Epithelial cell of proximal tubule (primary cell): ENCODE data around the gene DLX4. TPM values are rescaled to one million over a fixed set of nuclear protein-coding genes. Genes with fewer than 3 reads are reported as not detected.

Experiments
- DNase-seq: peaks from one replicate; pipeline ENCODE4 v3.0.0-alpha.2; 2011; ENCODE audit warnings: low read depth
- H3K4me3 ChIP-seq: 2 replicates; pipeline ENCODE4 v1.5.1; 2011; ENCODE audit warnings: low read depth, mild to moderate bottlenecking, low read length
- CTCF ChIP-seq: conservative IDR thresholded peaks from 2 replicates; pipeline ENCODE4 v1.5.1; 2012; ENCODE audit warnings: low read depth, mild to moderate bottlenecking, low read length
- total RNA-seq: library from RNA; depleted of rRNA; stranded (reverse); fragments of >200 nt; gene quantifications from 2 replicates; pipeline ENCODE4 v1.2.3, GENCODE V29; 2015

Gene DLX4
- total RNA-seq, 1 donor from 2014 or later = not detected

GRCh38 chr17:49971199-49971847 is 2.3 kb downstream of the DLX4 start:
- no peak overlapping the region for H3K4me3 ChIP-seq

DNA sequence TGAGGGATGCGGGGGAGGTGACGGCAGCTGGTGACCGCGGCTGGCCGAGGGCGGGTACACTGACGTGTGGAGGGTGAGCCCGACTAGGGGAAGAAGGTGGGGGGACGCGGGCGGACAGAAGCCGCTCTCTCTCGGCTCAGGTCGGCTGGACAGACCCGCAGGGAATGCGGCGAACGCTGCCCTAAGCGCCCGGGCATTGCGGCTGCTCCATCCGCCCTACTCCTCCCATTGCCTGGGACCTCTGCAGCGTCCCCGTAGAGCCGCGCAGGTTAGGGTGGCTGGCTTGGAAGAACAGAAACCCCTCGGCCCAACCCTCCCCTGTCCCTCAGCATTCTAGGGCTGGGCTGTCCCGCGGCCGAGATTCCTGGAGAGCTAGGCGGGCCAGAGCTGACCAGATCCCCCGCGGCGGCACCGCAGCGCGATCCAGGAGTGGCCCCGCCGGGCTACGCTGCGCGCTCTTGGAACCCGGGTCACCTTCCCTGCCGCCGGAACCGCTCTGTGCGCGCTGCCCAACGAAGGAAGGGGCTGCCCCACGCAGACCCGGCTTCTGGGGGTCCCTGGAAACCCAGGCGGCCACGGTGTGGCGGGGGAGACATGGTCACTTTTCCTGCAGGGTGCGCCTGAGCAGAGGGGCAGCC is 3.0 kb downstream of the DLX4 start:
- no peak overlapping the region for H3K4me3 ChIP-seq
- no peak for DNase-seq
- TF ChIP-seq CTCF = no peak

More at GRCh38 chr17:49971199-49971847, 2.3 kb downstream of the DLX4 start:
- no peak for TF ChIP-seq CTCF
- DNase-seq = no peak

DNA sequence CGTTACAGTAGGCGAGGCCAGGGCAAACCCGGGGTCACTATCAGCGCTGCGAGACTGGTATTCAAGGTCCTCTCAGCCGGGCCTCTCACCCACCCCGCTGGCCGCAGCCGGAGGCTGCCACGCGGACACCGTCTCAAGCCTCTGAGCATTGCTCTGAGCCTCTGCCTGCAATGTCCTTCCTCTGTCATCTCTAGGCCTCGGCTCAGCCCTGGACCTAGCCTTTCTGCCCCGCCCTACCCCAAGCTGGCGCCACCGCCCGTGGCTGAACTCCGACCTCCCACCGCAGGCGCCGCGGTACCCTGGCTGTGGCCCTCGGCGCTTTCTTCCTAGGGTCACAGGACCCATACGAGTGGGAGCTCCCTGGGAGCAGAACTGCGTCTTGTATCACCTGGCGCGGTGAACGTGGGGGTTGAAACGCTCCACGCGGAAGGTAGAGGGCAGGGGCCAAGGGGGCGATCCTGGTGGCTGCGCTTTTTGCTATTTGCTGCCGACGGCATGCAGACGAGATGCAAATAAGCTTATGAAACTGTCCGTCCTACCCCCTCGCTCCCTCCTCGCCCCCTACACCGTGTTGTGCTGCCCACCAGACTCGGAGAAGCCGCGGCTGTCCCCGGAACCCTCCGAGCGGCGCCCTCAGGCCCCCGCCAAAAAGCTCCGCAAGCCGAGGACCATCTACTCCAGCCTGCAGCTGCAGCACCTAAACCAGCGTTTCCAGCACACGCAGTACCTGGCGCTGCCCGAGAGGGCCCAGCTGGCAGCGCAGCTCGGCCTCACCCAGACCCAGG is 3.7 kb downstream of the DLX4 start:
- H3K4me3 ChIP-seq = no peak overlapping the region
- DNase-seq = no peak
- no peak for TF ChIP-seq CTCF

GRCh38 chr17:49973271-49973615 is 4.3 kb downstream of the DLX4 start:
- H3K4me3 ChIP-seq = no peak overlapping the region
- no peak for TF ChIP-seq CTCF
- DNase-seq = no peak

- no peak for TF ChIP-seq CTCF
- DNase-seq = no peak
- no peak overlapping the region for H3K4me3 ChIP-seq
These were observed 6.5 kb downstream of the DLX4 start for GRCh38 chr17:49975531-49975930.

DNA sequence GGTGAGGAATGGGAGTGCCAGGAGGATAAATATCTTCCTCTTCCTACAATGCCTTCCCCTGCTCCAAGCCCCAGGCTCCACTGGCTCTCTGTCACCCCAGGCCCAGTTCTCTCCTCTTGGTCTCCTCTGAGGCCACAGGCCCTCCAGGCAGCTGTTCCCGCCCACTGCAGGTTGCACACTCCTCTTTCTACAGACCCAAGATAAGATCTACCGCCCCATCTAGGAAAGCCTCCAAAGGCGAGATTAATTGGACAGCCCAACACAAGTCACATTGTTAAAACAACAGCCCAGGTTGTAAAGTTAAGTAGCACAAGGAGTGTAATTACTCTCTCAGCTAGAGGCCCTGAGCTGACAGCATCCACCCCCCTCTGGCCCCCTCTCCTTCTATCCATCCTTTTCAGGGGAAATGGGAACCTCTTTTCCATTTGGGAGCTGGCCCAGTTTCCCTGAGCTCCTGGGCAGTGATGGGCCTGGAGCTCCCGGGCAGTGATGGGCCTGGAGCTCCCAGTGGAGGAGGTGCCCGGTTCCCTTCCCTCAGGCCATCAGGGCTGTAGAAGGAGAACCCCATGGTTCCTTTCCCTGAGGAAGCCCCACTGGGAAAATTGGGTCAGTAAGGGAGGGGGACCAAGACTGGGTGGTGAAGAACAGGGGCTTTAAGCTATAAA is 7.3 kb downstream of the DLX4 start:
- no peak for TF ChIP-seq CTCF
- DNase-seq = no peak
- H3K4me3 ChIP-seq = no peak overlapping the region
